A549 (cell line): ENCODE data around the gene ASB13. TPM values are rescaled to one million over a fixed set of nuclear protein-coding genes. Genes with fewer than 3 reads are reported as not detected.
A peak's percentile ranks its signal among the peaks of the same experiment; 100 is the strongest.

Source experiments
- ATAC-seq, 2 experiments: fragments of 200-7000 bp in 1 of 2; fragments of >200 bp in 1 of 2; cut with Nextera tagmentation in 1 of 2; cut with Tn5 transposase in 1 of 2; 3 replicates each; pipeline versions ENCODE4 v1.8.0 to v1.9.1; 2018 to 2020; ENCODE audit warnings: mild to moderate bottlenecking in 1 of 2, moderate library complexity in 1 of 2
- CTCF ChIA-PET: fragments of 300-600 bp; sonication (Branson Sonifier 250); formaldehyde crosslinking; extraction: SDS; loops from one replicate; lab custom pipeline; 2021; ENCODE audit warnings: antibody characterized with exemption, inconsistent platforms; lab: Yijun Ruan, JAX
- POLR2A ChIA-PET: fragments of 350-600 bp; formaldehyde crosslinking; extraction: SDS; loops from one replicate; lab custom pipeline; 2021; ENCODE audit warnings: antibody characterized with exemption, inconsistent platforms; lab: Yijun Ruan, JAX
- DNase-seq, 2 experiments: peaks; one replicate each; pipeline versions ENCODE4 v3.0.0 to v3.0.0-alpha.2; 2011 to 2016; ENCODE audit warnings: low read depth in 1 of 2, low spot score in 1 of 2
- FAIRE-seq: peaks from 2 replicates; lab custom pipeline; 2011; peaks lifted over from hg19 to GRCh38; lab: Jason Lieb, UNC
- H3K27ac ChIP-seq, 2 experiments: fragments of >200 bp; sonication (Bioruptor Twin); formaldehyde crosslinking; 3 replicates each; pipeline ENCODE4 v1.5.1; 2016 to 2017
- H3K4me1 ChIP-seq: fragments of >200 bp; sonication (Bioruptor Twin); formaldehyde crosslinking; 3 replicates; pipeline ENCODE4 v1.6.1; 2016
- H3K4me2 ChIP-seq: fragments of >200 bp; sonication (Bioruptor Twin); formaldehyde crosslinking; 3 replicates; pipeline ENCODE4 v1.6.1; 2016
- H3K4me3 ChIP-seq: fragments of >200 bp; sonication (Bioruptor Twin); formaldehyde crosslinking; 3 replicates; pipeline ENCODE4 v1.5.1; 2016
- H3K9me3 ChIP-seq: fragments of >200 bp; sonication (Bioruptor Twin); formaldehyde crosslinking; 3 replicates; pipeline ENCODE4 v1.6.1; 2016
- BCL3 ChIP-seq: fragments of >200 bp; sonication (Bioruptor Twin); formaldehyde crosslinking; IDR thresholded peaks from 3 replicates; pipeline ENCODE4 v1.6.1; 2016
- CEBPB ChIP-seq, 2 experiments: fragments of >200 bp in 1 of 2; sonication (Bioruptor Twin) in 1 of 2; formaldehyde crosslinking in 1 of 2; IDR thresholded peaks; 2 replicates each; pipeline ENCODE4 v1.6.1; 2012 to 2016
- E2F6 ChIP-seq: IDR thresholded peaks from 2 replicates; pipeline ENCODE4 v1.6.1; 2012; ENCODE audit warnings: low read depth, borderline replicate concordance
- ESRRA ChIP-seq: fragments of 150-350 bp; IDR thresholded peaks from 2 replicates; pipeline ENCODE4 v1.6.1; 2014; ENCODE audit warnings: mild to moderate bottlenecking, low read length, borderline replicate concordance
- FOSB ChIP-seq: fragments of 250-450 bp; sonication (Bioruptor Pico); IDR thresholded peaks from 2 replicates; pipeline ENCODE4 v1.5.0; 2020; ENCODE audit warnings: mild to moderate bottlenecking, moderate library complexity
- FOSL2 ChIP-seq, 2 experiments: fragments of 450-650 bp in 1 of 2; fragments of >200 bp in 1 of 2; sonication (Bioruptor Twin) in 1 of 2; formaldehyde crosslinking; IDR thresholded peaks; 2 replicates each; pipeline versions ENCODE4 v1.5.0 to v1.6.1; 2016 to 2020; ENCODE audit warnings: mild to moderate bottlenecking in 1 of 2, moderate library complexity in 1 of 2
- GATA3 ChIP-seq: IDR thresholded peaks from 2 replicates; pipeline ENCODE4 v1.6.1; 2012; ENCODE audit warnings: borderline replicate concordance
- HDAC2 ChIP-seq: fragments of 200-600 bp; sonication (generic); IDR thresholded peaks from 2 replicates; pipeline ENCODE4 v1.6.1; 2016
- HOXB13 ChIP-seq: fragments of 250-450 bp; sonication (Bioruptor Pico); IDR thresholded peaks from 2 replicates; pipeline ENCODE4 v1.5.0; 2020; ENCODE audit warnings: low read depth, mild to moderate bottlenecking, moderate library complexity
- JUN ChIP-seq, 2 experiments: fragments of >200 bp; sonication (Bioruptor Twin); formaldehyde crosslinking; IDR thresholded peaks; 2 replicates in 1 of 2; 3 replicates in 1 of 2; pipeline ENCODE4 v1.6.1; 2016 to 2017
- JUNB ChIP-seq: fragments of >200 bp; sonication (Bioruptor Twin); formaldehyde crosslinking; IDR thresholded peaks from 2 replicates; pipeline ENCODE4 v1.6.1; 2016
- KDM5A ChIP-seq: fragments of 200-600 bp; sonication (generic); IDR thresholded peaks from 2 replicates; pipeline ENCODE4 v1.6.1; 2016; ENCODE audit warnings: antibody characterized with exemption, mild to moderate bottlenecking
- MAZ ChIP-seq: fragments of 150-350 bp; IDR thresholded peaks from 2 replicates; pipeline ENCODE4 v1.6.1; 2014; ENCODE audit warnings: antibody characterized with exemption, low read depth, low read length, borderline replicate concordance
- NFE2L2 ChIP-seq: fragments of 150-350 bp; conservative IDR thresholded peaks from 2 replicates; pipeline ENCODE4 v1.6.1; 2014; ENCODE audit warnings: low read length
- NR3C1 ChIP-seq: fragments of >200 bp; sonication (Bioruptor Twin); formaldehyde crosslinking; IDR thresholded peaks from 3 replicates; pipeline ENCODE4 v1.6.1; 2017
- RCOR1 ChIP-seq: fragments of 150-350 bp; IDR thresholded peaks from 2 replicates; pipeline ENCODE4 v1.6.1; 2014; ENCODE audit warnings: antibody characterized with exemption, low read length, low read depth
- RFX5 ChIP-seq: fragments of 450-650 bp; IDR thresholded peaks from 2 replicates; pipeline ENCODE4 v1.7.1; 2014; ENCODE audit warnings: antibody characterized with exemption, mild to moderate bottlenecking, moderate library complexity
- SMC3 ChIP-seq: fragments of >200 bp; sonication (Bioruptor Twin); formaldehyde crosslinking; IDR thresholded peaks from 3 replicates; pipeline ENCODE4 v1.6.1; 2018; ENCODE audit warnings: inconsistent platforms
- TFCP2L1 ChIP-seq: fragments of 250-450 bp; sonication (Bioruptor Pico); IDR thresholded peaks from 2 replicates; pipeline ENCODE4 v1.5.0; 2021; ENCODE audit warnings: mild to moderate bottlenecking
- USF2 ChIP-seq: fragments of 450-650 bp; IDR thresholded peaks from 2 replicates; pipeline ENCODE4 v1.6.1; 2014; ENCODE audit warnings: antibody characterized with exemption
- ZC3H11A ChIP-seq: fragments of 450-650 bp; IDR thresholded peaks from 2 replicates; pipeline ENCODE4 v1.6.1; 2014; ENCODE audit warnings: antibody characterized with exemption, mild to moderate bottlenecking
- WGBS: methylation state at CpG from one replicate; pipeline ENCODE4 v1.1.6; 2017; ENCODE audit errors: missing lambda C conversion rate; 5-methylcytosine and 5-hydroxymethylcytosine counted together
- polyA plus RNA-seq, 4 experiments: library from polyadenylated mRNA; depleted of rRNA in 3 of 4; stranded (reverse); fragments of >200 nt; fragmentation: RNase III in 1 of 4; extraction: RNeasy Plus Mini Kit Qiagen cat#74134 plus additional on column Dnase treatment in 1 of 4; gene quantifications; 2 replicates in 3 of 4; 3 replicates in 1 of 4; pipeline ENCODE4 v1.2.3, GENCODE V29; 2011 to 2017

ASB13 gene
- polyA plus RNA-seq, 2 of the 4 experiments (the other 2 are of a cell fraction) = 10.9 to 12.9 TPM

- FAIRE-seq = no peak
- POLR2A ChIA-PET = no interaction called here
- no peak overlapping the region for H3K4me3 ChIP-seq
- H3K27ac ChIP-seq = peak overlapping the region in 1 of 2 experiments; percentile 49; a peak in 3 of 6 replicates
- CTCF ChIA-PET = interaction anchor here (1.3 to 1.9 kb wide), 3 partner anchors 14 to 226 kb away, joined by 3 to 5 read pairs (median 4); no protein-coding TSS in a partner anchor
- peaks cover 13% of the 10 kb centered on the region for H3K4me1 ChIP-seq
- peak; percentile 43 to 55 for DNase-seq
- peak; percentile 68 to 77 for ATAC-seq
- WGBS = 59% methylated on average over 16 of the region's 16 CpGs
- peak overlapping the region; percentile 27; the same call in 2 of the 3 replicates for H3K4me2 ChIP-seq
- TF ChIP-seq MAZ (no peak), CEBPB (IDR thresholded peaks at IDR 0.05) (peak in 1 of 2 experiments; percentile 65; a peak in 2 of 4 replicates), HOXB13 (CRISPR knock-in tag) (no peak), FOSL2 (IDR thresholded peaks at IDR 0.05) (0 out of 2 replicates have a peak, but pooled peaks have one; percentile 29), FOSL2 (CRISPR knock-in tag; IDR thresholded peaks at IDR 0.05) (peak; percentile 62), TFCP2L1 (CRISPR knock-in tag) (no peak)
- no peaks in the 10 kb centered on the region for H3K9me3 ChIP-seq
Observed at GRCh38 chr10:5659702-5660528, 6.5 kb downstream of the ASB13 start.

- CTCF ChIA-PET = interaction anchor here (1.0 to 1.9 kb wide), 5 partner anchors 12 to 225 kb away, joined by 3 to 5 read pairs (median 3); no protein-coding TSS in a partner anchor
- POLR2A ChIA-PET = no interaction called here
- Histone ChIP-seq H3K4me3 (no peak overlapping the region), H3K27ac (peak overlapping the region in 1 of 2 experiments; percentile 49; a peak in 2 of 6 replicates), H3K4me2 (peak overlapping the region; percentile 27; the same call in 1 of the 3 replicates), H3K9me3 (no peaks in the 10 kb centered on the region), H3K4me1 (peaks cover 13% of the 10 kb centered on the region)
- 88% methylated on average over 20 of the region's 20 CpGs for WGBS
- FAIRE-seq (no peak), ATAC-seq (no peak; a peak in 1 of 6 replicates), DNase-seq (no peak)
- no peak for TF ChIP-seq KDM5A
- no peak for TF ChIP-seq NFE2L2
Observed at GRCh38 chr10:5658871-5659618, 7.3 kb downstream of the ASB13 start.

GRCh38 chr10:5656737-5657579, 9.4 kb downstream of the ASB13 start:
- no peak for DNase-seq
- CTCF ChIA-PET = no interaction called here
- POLR2A ChIA-PET = no interaction called here
- H3K4me3 ChIP-seq = no peak overlapping the region
- peaks cover 13% of the 10 kb centered on the region for H3K4me1 ChIP-seq
- H3K9me3 ChIP-seq = no peaks in the 10 kb centered on the region
- TF ChIP-seq JUN (IDR thresholded peaks at IDR 0.05) (no peak), RFX5 (no peak), FOSB (no peak), E2F6 (no peak), RCOR1 (no peak), MAZ (no peak), ZC3H11A (no peak), ESRRA (no peak), NR3C1 (no peak), HDAC2 (no peak), GATA3 (no peak), SMC3 (no peak), JUNB (no peak), USF2 (no peak), BCL3 (no peak)
- H3K27ac ChIP-seq = no peak overlapping the region
- WGBS = 88% methylated on average over 8 of the region's 8 CpGs
- no peak for ATAC-seq
- no peak for FAIRE-seq
- no peak overlapping the region for H3K4me2 ChIP-seq
